Fibroblast of lung (primary cell): Measurements from ENCODE around the gene CELF5. TPM values are rescaled to one million over a fixed set of nuclear protein-coding genes. Genes with fewer than 3 reads are reported as not detected.
"Not testable (repeated sequence)": the region's sequence is repeated elsewhere in the genome, so short reads cannot be mapped to it uniquely, and the experiment has no call there.

Experiments
- DNase-seq, 2 donors: peaks; one replicate each; pipeline versions ENCODE4 v3.0.0 to v3.0.0-alpha.2; 2010; ENCODE audit warnings: low read depth in 2 of 2
- H2AFZ ChIP-seq: 2 replicates; pipeline ENCODE4 v1.5.1; 2012; ENCODE audit warnings: low read length, control low read depth, inconsistent platforms
- H3K27ac ChIP-seq: 2 replicates; pipeline ENCODE4 v1.5.1; 2011; ENCODE audit warnings: low read length, control low read depth; ENCODE audit not compliant: insufficient read depth
- H3K27me3 ChIP-seq: 2 replicates; pipeline ENCODE4 v1.5.1; 2011; ENCODE audit warnings: mild to moderate bottlenecking, low read length; ENCODE audit not compliant: control insufficient read depth, insufficient read depth
- H3K36me3 ChIP-seq: 2 replicates; pipeline ENCODE4 v1.5.1; 2011; ENCODE audit warnings: low read length; ENCODE audit not compliant: control insufficient read depth, insufficient read depth
- H3K4me1 ChIP-seq: 2 replicates; pipeline ENCODE4 v1.5.1; 2011; ENCODE audit warnings: low read length; ENCODE audit not compliant: control insufficient read depth, insufficient read depth; ENCODE audit errors: extremely low read depth
- H3K4me2 ChIP-seq: 2 replicates; pipeline ENCODE4 v1.5.1; 2011; ENCODE audit warnings: low read length, control low read depth; ENCODE audit not compliant: insufficient read depth; ENCODE audit errors: extremely low read depth
- H3K4me3 ChIP-seq, 4 experiments: fragments of 200-600 bp in 1 of 4; sonication (generic) in 1 of 4; replicated peaks in 1 of 4; 2 replicates each; pipeline ENCODE4 v1.5.1; 2011 to 2016; ENCODE audit warnings: low read length in 4 of 4, low read depth in 3 of 4, mild to moderate bottlenecking in 3 of 4, control low read depth in 2 of 4, inconsistent platforms in 1 of 4, mixed read lengths in 1 of 4; ENCODE audit not compliant: insufficient read depth in 1 of 4; ENCODE audit errors: control extremely low read depth in 1 of 4
- H3K79me2 ChIP-seq: 2 replicates; pipeline ENCODE4 v1.5.1; 2012; ENCODE audit warnings: mild to moderate bottlenecking, low read length, inconsistent platforms; ENCODE audit not compliant: control insufficient read depth, insufficient read depth
- H3K9ac ChIP-seq: 2 replicates; pipeline ENCODE4 v1.5.1; 2011; ENCODE audit warnings: mild to moderate bottlenecking, low read length, control low read depth; ENCODE audit not compliant: insufficient read depth
- H3K9me3 ChIP-seq: 2 replicates; pipeline ENCODE4 v1.5.1; 2012; ENCODE audit warnings: low read depth, low read length; ENCODE audit not compliant: control insufficient read depth, insufficient read depth
- H4K20me1 ChIP-seq: 2 replicates; pipeline ENCODE4 v1.5.1; 2011; ENCODE audit warnings: low read length; ENCODE audit not compliant: control insufficient read depth, insufficient read depth; ENCODE audit errors: extremely low read depth
- EZH2 ChIP-seq: IDR thresholded peaks from 2 replicates; pipeline ENCODE4 v1.5.1; 2012; ENCODE audit warnings: low read length, control low read depth, mild to moderate bottlenecking; ENCODE audit errors: missing control alignments
- polyA plus RNA-seq, 2 donors: library from polyadenylated mRNA; depleted of rRNA in 1 of 2; stranded (reverse) in 1 of 2; unstranded in 1 of 2; fragments of >200 nt; gene quantifications; 2 replicates each; pipeline ENCODE4 v1.2.1, GENCODE V29; 2011 to 2012; ENCODE audit warnings: missing spikeins in 1 of 2
- total RNA-seq: library from RNA; depleted of rRNA; stranded (reverse); fragments of >200 nt; gene quantifications from 2 replicates; pipeline ENCODE4 v1.2.1, GENCODE V29; 2014
- TF ChIP-seq, protein P1 (sequence below), 2 donors: IDR thresholded peaks in 1 of 2; conservative IDR thresholded peaks in 1 of 2; 1 replicate in 1 of 2; 2 replicates in 1 of 2; pipeline ENCODE4 v1.5.1; 2011 to 2012; ENCODE audit warnings: low read length in 2 of 2, control low read depth in 1 of 2, inconsistent platforms in 1 of 2, low read depth in 1 of 2, mild to moderate bottlenecking in 1 of 2

The CELF5 gene
- total and polyA plus RNA-seq, 2 donors (not counting 1 experiment from before 2014, with no cell fraction given) = under 0.01 TPM; not detected in 1

- H4K20me1 ChIP-seq = no peaks in the 10 kb centered on the region
- H3K9me3 ChIP-seq = no peaks in the 10 kb centered on the region
- no peak overlapping the region for H2AFZ ChIP-seq
- H3K9ac ChIP-seq = no peak overlapping the region
- no peak for DNase-seq
- H3K36me3 ChIP-seq = peaks cover 1% of the 10 kb centered on the region
- TF ChIP-seq, protein P1, sequence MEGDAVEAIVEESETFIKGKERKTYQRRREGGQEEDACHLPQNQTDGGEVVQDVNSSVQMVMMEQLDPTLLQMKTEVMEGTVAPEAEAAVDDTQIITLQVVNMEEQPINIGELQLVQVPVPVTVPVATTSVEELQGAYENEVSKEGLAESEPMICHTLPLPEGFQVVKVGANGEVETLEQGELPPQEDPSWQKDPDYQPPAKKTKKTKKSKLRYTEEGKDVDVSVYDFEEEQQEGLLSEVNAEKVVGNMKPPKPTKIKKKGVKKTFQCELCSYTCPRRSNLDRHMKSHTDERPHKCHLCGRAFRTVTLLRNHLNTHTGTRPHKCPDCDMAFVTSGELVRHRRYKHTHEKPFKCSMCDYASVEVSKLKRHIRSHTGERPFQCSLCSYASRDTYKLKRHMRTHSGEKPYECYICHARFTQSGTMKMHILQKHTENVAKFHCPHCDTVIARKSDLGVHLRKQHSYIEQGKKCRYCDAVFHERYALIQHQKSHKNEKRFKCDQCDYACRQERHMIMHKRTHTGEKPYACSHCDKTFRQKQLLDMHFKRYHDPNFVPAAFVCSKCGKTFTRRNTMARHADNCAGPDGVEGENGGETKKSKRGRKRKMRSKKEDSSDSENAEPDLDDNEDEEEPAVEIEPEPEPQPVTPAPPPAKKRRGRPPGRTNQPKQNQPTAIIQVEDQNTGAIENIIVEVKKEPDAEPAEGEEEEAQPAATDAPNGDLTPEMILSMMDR (conservative IDR thresholded peaks at IDR 0.05 in 1 of 2, IDR thresholded peaks at IDR 0.05 in 1 of 2; ENCODE audit: low read depth in 1 of 2, low read length in 2 of 2) = no peak
- TF ChIP-seq EZH2 = no peak
- no peaks in the 10 kb centered on the region for H3K27me3 ChIP-seq
- no peak overlapping the region for H3K4me2 ChIP-seq
- no peaks in the 10 kb centered on the region for H3K4me1 ChIP-seq
- H3K79me2 ChIP-seq = no peaks in the 10 kb centered on the region
- H3K27ac ChIP-seq = no peak overlapping the region
- no peak overlapping the region for H3K4me3 ChIP-seq
These were observed 11.3 kb upstream of the CELF5 start for GRCh38 chr19:3213159-3213558.

- Histone ChIP-seq H3K4me2 (no peak overlapping the region), H3K36me3 (no peaks in the 10 kb centered on the region), H2AFZ (no peak overlapping the region), H3K9ac (no peak overlapping the region), H3K27me3 (no peaks in the 10 kb centered on the region), H4K20me1 (no peaks in the 10 kb centered on the region), H3K4me1 (no peaks in the 10 kb centered on the region), H3K4me3 (no peak overlapping the region), H3K79me2 (no peaks in the 10 kb centered on the region), H3K9me3 (no peaks in the 10 kb centered on the region), H3K27ac (no peak overlapping the region)
- TF ChIP-seq EZH2 = no peak
- TF ChIP-seq, protein P1 (conservative IDR thresholded peaks at IDR 0.05 in 1 of 2, IDR thresholded peaks at IDR 0.05 in 1 of 2; ENCODE audit: low read depth in 1 of 2, low read length in 2 of 2) = no peak
- DNase-seq = no peak
These were observed 7.6 kb upstream of the CELF5 start for GRCh38 chr19:3216874-3217273.

DNA sequence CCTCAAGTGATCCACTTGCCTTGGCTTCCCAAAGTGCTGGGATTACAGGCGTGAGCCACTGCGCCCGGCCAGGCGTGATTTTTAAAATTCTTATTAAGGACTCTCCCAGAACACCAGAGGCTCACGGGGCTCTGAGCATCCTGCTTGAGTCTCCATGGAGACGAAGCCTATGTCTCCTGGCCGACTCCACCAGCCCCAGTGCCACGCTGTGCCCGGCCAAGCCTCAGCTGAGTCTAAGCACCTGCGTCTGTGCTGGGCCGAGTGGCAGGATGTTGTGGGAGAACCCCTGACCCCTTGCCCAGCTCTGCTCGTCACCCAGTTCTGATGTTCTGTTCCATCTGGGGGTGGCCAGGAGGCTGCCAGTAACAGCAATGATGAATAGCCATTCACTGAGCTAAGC, 3.9 kb upstream of the CELF5 start:
- Histone ChIP-seq H3K27me3 (no peaks in the 10 kb centered on the region), H3K79me2 (no peaks in the 10 kb centered on the region), H3K9ac (no peak overlapping the region), H3K4me3 (no peak overlapping the region), H2AFZ (no peak overlapping the region), H4K20me1 (no peaks in the 10 kb centered on the region), H3K4me2 (no peak overlapping the region), H3K4me1 (no peaks in the 10 kb centered on the region), H3K27ac (no peak overlapping the region), H3K36me3 (no peaks in the 10 kb centered on the region), H3K9me3 (no peaks in the 10 kb centered on the region)
- TF ChIP-seq EZH2 = no peak
- TF ChIP-seq, protein P1 (conservative IDR thresholded peaks at IDR 0.05 in 1 of 2, IDR thresholded peaks at IDR 0.05 in 1 of 2; ENCODE audit: low read depth in 1 of 2, low read length in 2 of 2) = no peak
- no peak for DNase-seq

DNA sequence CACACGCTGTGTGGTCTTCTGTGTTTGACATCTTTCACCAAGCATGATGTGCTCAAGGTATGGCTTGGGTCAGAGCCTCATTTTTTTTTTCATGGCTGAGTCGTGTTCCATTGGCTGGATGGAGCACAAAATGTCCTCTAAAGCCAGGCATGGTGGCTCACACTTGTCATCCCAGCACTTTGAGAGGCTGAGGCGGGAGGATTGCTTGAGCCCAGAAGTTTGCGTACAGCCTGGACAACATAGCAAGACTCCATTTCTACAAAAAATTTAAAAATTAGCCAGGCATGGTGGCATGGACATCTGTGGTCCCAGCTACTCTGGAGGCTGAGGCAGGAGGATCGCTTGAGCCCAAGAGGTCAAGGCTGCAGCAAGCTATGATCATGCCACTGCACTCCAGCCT, 2.9 kb upstream of the CELF5 start:
- not testable (repeated sequence) for DNase-seq, H3K27me3 ChIP-seq, H3K9ac ChIP-seq, H3K4me3 ChIP-seq, H3K4me2 ChIP-seq, H3K79me2 ChIP-seq, H2AFZ ChIP-seq, H3K9me3 ChIP-seq, H3K27ac ChIP-seq, H4K20me1 ChIP-seq, H3K36me3 ChIP-seq, H3K4me1 ChIP-seq
